Stimulated activated CD4-positive, alpha-beta T cell treated with anti-CD3 and anti-CD28 coated beads, Interleukin-1b, Interleukin-23, amount 100 ng/mL, for 48 hours (primary cell): ENCODE results near the gene CWC25.
A peak's percentile ranks its signal among the peaks of the same experiment; 100 is the strongest.

Source experiments
- DNase-seq: peaks from one replicate; pipeline ENCODE4 v3.0.0-alpha.2; 2020

The CWC25 gene

GRCh38 chr17:38783227-38783626, 41.9 kb downstream of the CWC25 start:
- no peak for DNase-seq

DNA sequence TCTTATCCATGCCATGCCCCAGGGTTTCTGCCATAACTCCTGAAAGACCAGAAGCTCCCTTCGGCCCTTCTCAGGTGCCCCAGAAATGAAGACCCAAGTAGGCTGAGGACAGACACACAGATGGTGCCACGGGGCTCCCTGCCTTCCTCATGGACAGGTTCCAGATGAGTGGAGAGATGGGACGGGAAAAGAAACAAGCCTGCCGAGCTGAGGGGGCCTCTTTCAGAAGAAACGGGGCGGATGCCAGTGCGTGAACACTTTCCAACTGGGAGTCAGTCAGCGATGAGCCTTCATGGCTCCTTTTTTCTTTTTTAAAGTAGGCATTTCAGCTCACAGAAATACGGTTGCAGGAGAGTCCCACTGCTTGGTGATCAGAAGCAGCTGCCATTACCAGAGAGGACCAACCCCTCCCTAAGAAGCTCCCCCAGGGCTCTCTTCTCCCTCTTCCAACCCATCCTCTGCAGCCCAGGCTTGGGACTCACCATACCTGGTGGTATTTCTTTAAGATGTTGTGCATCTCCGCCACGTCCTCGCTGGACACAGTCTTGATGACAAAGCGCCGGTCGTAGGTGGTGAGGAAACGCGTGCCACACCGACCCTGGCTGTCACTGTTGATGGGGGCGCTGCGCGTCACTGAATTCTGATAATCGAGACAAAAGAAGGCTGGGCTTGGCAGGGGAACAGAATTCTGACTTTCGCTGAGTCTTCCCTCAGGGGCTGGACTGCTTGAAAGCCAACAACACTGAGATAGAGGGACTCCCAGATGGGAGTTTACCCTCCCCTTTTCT, 45.0 kb downstream of the CWC25 start:
- no peak for DNase-seq

- no peak for DNase-seq
Observed at GRCh38 chr17:38777641-38778250, 47.4 kb downstream of the CWC25 start.

GRCh38 chr17:38773258-38773657, 51.9 kb downstream of the CWC25 start:
- no peak for DNase-seq

DNA sequence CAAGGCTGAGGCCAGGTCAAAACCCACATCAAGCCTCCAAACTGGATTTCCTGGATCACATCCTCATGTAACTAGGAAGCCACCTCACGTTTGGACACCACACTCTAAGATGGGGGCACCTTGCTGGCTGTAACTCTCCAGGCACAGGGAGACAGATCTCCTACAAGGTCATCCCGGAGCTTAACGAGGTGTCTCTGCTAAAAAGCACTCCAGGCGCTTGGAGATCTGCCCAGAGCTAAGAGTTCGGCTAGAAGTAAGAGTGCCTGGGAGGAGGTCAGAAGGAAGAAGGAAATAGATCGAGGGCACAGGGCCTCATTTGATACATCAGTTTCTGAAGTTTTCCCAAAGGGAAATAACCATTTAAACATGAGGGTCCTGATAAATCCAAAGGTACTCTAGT, 56.7 kb downstream of the CWC25 start:
- no peak for DNase-seq

DNA sequence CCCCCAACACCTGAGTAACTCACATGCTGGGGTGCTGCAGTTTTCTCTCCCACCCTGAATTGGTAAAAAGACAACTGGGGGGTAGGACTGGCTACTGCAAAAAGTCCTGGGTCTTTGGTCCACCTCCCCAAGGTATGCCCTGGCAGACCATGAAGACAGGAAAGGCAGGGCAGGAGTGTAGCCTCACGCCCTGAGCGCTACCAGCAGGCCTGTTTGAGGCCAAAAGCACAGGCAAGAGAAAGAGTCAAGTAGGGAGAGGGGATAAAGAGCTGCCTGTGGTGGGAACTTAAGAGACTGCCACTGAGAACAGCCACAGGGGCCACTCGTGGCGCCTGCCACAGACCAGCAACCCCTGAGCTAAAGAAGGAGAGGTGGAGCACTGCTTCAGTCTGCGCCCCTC, 58.8 kb downstream of the CWC25 start:
- DNase-seq: no peak

DNA sequence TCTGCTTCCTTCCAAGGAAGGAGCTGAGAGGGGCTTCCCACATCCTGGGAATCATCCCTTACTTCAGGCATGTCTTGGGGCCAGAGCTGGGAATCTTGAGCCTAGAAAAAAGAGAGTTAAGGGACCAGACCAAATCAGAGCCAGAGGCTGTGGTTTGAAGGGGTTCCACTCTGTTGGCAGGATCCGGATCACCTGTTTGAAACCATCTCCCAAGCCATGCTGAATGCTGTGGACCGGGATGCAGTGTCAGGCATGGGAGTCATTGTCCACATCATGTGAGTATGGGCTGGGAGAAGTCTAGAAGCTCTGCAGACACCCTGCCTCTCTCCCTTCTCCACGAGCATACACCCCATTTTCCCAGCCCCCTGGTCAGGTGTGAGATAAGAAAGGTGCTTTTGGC, 62.9 kb downstream of the CWC25 start:
- DNase-seq: no peak

DNA sequence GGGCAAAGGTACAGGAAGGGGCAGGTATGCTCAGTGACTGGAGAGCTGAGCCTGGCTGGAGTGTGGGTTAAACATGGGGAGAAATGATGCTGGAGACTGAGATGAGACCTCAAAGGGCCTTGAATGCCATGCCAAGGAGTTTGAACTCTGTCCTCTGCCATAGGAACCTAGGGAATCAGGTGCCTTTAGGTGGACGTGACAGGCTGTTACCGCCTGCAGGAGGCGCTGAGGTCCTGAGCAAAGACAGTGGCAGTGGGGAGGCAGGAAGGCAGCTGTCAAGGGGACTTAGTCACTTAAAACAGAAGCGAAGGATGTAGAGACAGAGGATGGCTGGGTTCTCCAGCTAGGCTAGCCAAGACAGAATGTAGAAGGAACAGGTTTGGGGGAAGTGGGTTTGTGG, 63.5 kb downstream of the CWC25 start:
- peak; percentile 44 for DNase-seq

GRCh38 chr17:38753071-38753506, 72.0 kb downstream of the CWC25 start:
- no peak for DNase-seq

DNA sequence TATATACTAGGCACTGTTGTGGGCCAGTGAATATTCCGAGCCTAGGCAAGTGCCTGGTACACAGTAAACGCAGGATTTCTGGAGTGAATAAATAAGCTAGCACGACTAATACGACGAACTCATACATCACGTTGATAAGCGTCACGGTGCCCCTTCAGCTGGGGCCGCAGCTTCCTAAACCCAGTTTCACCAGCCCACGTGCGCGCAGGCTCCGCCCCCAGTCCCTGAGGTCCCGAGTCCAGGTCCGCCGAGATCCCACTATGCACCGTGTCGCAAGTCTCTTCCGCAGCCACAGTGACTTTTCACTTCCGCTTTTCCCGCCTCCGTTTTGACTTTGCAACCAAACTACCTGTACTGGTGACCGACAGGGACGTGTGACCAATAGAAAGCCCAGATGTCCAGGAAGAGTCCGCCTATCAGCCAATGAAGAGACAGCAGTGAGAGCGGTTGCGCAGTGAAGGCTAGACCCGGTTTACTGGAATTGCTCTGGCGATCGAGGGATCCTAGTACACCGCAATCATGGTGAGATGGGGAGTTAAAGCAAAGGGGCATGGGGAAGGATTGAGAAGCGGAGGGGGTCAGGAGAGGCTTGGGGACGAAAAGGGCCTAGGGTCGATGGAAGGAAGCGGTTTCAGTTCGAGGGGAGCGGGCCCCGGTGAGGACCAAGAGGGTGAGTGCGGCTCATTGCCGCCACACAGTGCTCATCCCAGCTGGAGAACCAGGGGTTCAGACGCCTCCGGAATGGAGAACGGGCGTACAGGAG, 72.6 kb downstream of the CWC25 start, which contains the start of gene PSMB3:
PSMB3 (plus strand) TSS at position 434 of the 763 bp plus-strand sequence; CDS start at position 520, 86 bp downstream.
- peak; percentile 98 for DNase-seq

DNA sequence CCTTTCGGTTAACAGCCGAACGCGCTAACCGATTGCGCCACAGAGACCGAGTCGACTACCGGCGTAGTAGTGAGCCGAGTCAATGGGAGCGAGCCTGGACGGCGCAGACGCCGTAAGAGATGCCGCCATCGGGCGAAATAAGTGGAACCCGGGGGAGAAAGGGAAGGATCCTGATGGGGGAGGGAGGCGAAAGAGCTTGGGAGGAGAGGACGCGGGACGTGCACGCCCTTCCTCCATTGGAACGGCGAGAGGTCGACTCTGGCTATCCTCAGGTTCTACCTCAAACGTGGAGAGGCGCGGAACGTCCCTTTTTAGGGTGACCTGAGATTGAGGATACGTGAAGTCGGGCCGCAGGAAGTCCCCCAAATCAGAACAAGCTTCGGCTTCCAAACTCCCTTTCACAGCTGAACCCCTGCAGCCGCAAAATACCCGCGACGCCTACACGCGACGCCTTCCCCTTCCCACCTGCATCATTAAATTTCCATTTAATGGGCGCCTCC, 73.3 kb downstream of the CWC25 start:
- DNase-seq: peak; percentile 85

GRCh38 chr17:38751144-38751807, 73.8 kb downstream of the CWC25 start:
- DNase-seq: no peak
